ENCODE results near the gene OR4C45.

GRCh38 chr11:50080256-50080655, 47.6 kb downstream of the OR4C45 start:
- TF ChIP-seq CTCF (IDR thresholded peaks at IDR 0.05; ENCODE audit: borderline replicate concordance, extremely low read depth, low read length, poor library complexity, severe bottlenecking) = no peak
- no peak for TF ChIP-seq EZH2 (IDR thresholded peaks at IDR 0.05; ENCODE audit: borderline replicate concordance, low read depth, low read length, severe bottlenecking)
